K562 (cell line): ENCODE measurements around the gene PLK5. TPM values are rescaled to one million over a fixed set of nuclear protein-coding genes. Genes with fewer than 3 reads are reported as not detected.

Experiments used
- CBX8 ChIP-seq: fragments of 200-600 bp; sonication (generic); IDR thresholded peaks from 2 replicates; pipeline ENCODE4 v1.6.1; 2012; ENCODE audit warnings: borderline replicate concordance, mixed run types, low read depth, mild to moderate bottlenecking, moderate library complexity, mixed read lengths, low read length, control low read depth, inconsistent platforms; ENCODE audit not compliant: poor library complexity, severe bottlenecking; ENCODE audit errors: extremely low read depth
- ELF4 ChIP-seq: fragments of 450-650 bp; formaldehyde crosslinking; IDR thresholded peaks from 2 replicates; pipeline ENCODE4 v1.4.0; 2022; ENCODE audit warnings: missing genetic modification characterization
- MTF1 ChIP-seq: fragments of 250-450 bp; sonication (Bioruptor Pico); IDR thresholded peaks from 2 replicates; pipeline ENCODE4 v1.9.0; 2021; ENCODE audit warnings: moderate library complexity, mild to moderate bottlenecking, inconsistent platforms, borderline replicate concordance
- POLR2B ChIP-seq: fragments of 450-650 bp; IDR thresholded peaks from 2 replicates; pipeline ENCODE4 v1.6.1; 2018; ENCODE audit warnings: low read depth; ENCODE audit not compliant: partially characterized antibody
- SRSF7 ChIP-seq: fragments of 200-400 bp; formaldehyde crosslinking; optimal IDR thresholded peaks from 2 replicates; pipeline ENCODE3; 2017; ENCODE audit warnings: mild to moderate bottlenecking, low read depth, low read length
- ZNF212 ChIP-seq: fragments of 450-650 bp; formaldehyde crosslinking; IDR thresholded peaks from 2 replicates; pipeline ENCODE4 v1.4.0; 2020; ENCODE audit warnings: mild to moderate bottlenecking
- polyA plus RNA-seq, 8 experiments: library from polyadenylated mRNA; depleted of rRNA in 4 of 8; stranded (reverse) in 5 of 8; unstranded in 3 of 8; fragments of >200 nt; fragmentation: Nextera tagmentation in 2 of 8; fragmentation: Illumina TruSeq in 1 of 8; extraction: Ambion mirVana in 2 of 8; extraction: Trizol in 1 of 8; gene quantifications; 2 replicates each; pipeline versions ENCODE4 v1.2.1 to v1.2.3, GENCODE V29; 2011 to 2014; ENCODE audit warnings: inconsistent platforms in 1 of 8, missing spikeins in 1 of 8
- total RNA-seq, 7 experiments: library from RNA; depleted of rRNA in 6 of 7; stranded (reverse); fragments of >200 nt in 6 of 7; fragmentation: Illumina TruSeq in 2 of 7; extraction: Trizol in 2 of 7; gene quantifications; 2 replicates each; pipeline versions ENCODE4 v1.2.1 to v1.2.3, GENCODE V29; 2011 to 2021; ENCODE audit warnings: low replicate concordance in 1 of 7
- TF ChIP-seq, protein P1 (sequence below): sonication (generic); formaldehyde crosslinking; IDR thresholded peaks from 2 replicates; pipeline ENCODE4 v1.8.1; 2023; ENCODE audit warnings: mild to moderate bottlenecking, missing genetic modification reagents

Gene PLK5
- total and polyA plus RNA-seq, 9 of the 15 experiments (the other 6 are each of a cell fraction or from before 2014, with no cell fraction given): 0.04 to 0.23 (median 0.11) TPM; not detected in 5

DNA sequence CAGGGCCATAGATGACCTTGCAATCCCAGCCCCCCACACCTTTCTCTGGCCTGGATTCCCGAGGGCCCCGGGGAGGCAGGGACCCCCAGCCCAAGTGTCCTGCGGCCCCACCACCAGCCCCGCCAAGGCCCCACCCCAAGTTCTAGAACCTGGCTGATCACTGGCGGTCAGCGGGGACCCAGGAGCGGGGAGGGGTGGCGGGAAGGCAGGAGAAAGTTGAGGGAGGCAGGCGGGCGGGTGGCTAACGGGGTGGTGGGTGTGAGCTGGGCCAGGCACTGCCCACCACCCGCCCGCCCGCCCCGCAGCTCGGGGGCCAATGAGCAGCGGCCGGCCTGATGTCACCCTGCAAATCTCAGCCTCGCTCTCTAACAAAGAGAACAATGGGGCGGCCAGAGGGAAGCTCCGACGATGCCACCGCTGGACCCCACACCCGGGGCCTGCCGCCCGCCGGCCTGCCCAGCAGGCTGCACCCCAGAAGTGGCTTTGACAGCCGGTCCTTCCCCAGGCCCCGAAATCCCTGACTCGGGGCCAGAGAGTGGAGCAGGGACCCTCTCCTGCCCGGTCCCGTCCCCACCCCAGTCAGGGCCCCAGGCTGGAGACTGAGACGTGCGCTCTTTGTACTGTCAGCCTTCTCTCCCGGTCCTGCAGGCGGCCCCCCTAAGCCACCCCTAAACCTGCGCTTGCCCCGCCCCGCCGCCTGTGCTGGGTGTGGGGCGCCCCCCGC is 42.7 kb downstream of the PLK5 start (continued):
- TF ChIP-seq SRSF7 (no peak), ELF4 (CRISPR knock-in tag) (no peak), ZNF212 (CRISPR knock-in tag) (no peak), MTF1 (CRISPR knock-in tag) (no peak), CBX8 (no peak), POLR2B (no peak)
- TF ChIP-seq, protein P1, sequence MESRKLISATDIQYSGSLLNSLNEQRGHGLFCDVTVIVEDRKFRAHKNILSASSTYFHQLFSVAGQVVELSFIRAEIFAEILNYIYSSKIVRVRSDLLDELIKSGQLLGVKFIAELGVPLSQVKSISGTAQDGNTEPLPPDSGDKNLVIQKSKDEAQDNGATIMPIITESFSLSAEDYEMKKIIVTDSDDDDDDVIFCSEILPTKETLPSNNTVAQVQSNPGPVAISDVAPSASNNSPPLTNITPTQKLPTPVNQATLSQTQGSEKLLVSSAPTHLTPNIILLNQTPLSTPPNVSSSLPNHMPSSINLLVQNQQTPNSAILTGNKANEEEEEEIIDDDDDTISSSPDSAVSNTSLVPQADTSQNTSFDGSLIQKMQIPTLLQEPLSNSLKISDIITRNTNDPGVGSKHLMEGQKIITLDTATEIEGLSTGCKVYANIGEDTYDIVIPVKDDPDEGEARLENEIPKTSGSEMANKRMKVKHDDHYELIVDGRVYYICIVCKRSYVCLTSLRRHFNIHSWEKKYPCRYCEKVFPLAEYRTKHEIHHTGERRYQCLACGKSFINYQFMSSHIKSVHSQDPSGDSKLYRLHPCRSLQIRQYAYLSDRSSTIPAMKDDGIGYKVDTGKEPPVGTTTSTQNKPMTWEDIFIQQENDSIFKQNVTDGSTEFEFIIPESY (CRISPR knock-in tag): peak; percentile 73; the same call in 1 of the 2 replicates
